A549 (cell line): ENCODE data around the gene APBB2.

ENCODE experiments used
- CTCF ChIP-seq: fragments of >200 bp; sonication (Bioruptor Twin); formaldehyde crosslinking; IDR thresholded peaks from 3 replicates; pipeline ENCODE4 v1.5.1; 2016
- EP300 ChIP-seq, 2 experiments: fragments of >200 bp; sonication (Bioruptor Twin); formaldehyde crosslinking; IDR thresholded peaks; 2 replicates in 1 of 2; 3 replicates in 1 of 2; pipeline ENCODE4 v1.6.1; 2016 to 2017
- ZFP36 ChIP-seq: fragments of 450-650 bp; IDR thresholded peaks from 2 replicates; pipeline ENCODE4 v1.6.1; 2014; ENCODE audit warnings: borderline replicate concordance; ENCODE audit not compliant: partially characterized antibody

- TF ChIP-seq ZFP36, result no peak
- no peak for TF ChIP-seq EP300 (IDR thresholded peaks at IDR 0.05)
- no peak for TF ChIP-seq CTCF
Measured at GRCh38 chr4:41009411-41009810, 204.9 kb downstream of the APBB2 start.
